ENCODE results near the gene MRPL38. TPM values are rescaled to one million over a fixed set of nuclear protein-coding genes. Genes with fewer than 3 reads are reported as not detected.

MRPL38 gene
- polyA plus RNA-seq, 1 of the 3 experiments (the other 2 are of a cell fraction): 93.9 TPM

DNA sequence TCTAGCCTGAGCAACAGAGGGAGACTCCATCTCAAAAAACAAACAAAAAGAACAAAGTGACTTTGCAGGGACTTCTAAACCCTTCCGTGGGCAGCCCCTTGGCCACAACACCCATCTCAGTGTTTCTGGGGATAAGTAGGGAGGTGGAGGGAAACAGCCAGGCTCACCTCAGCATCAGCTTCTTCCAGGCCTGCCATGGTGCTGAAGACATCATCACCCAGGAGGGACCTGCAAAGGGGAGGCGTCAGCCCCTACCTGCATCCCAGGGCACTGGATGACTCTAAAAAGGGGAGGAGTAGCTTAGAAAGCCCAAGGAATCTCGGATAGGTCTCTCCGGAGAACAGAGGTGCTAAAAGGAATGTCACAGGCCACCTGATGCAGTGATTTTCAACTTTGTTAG, 26.4 kb upstream of the MRPL38 start:
- Histone ChIP-seq H3K9ac (no peak overlapping the region), H2AFZ (ENCODE audit: low read depth) (no peak overlapping the region)
- no peak for TF ChIP-seq MEF2A (IDR thresholded peaks at IDR 0.05; ENCODE audit: borderline replicate concordance, low read depth)
- no peak for TF ChIP-seq EZH2phosphoT487 (IDR thresholded peaks at IDR 0.05; ENCODE audit: borderline replicate concordance, low read depth)
- TF ChIP-seq, protein P1, sequence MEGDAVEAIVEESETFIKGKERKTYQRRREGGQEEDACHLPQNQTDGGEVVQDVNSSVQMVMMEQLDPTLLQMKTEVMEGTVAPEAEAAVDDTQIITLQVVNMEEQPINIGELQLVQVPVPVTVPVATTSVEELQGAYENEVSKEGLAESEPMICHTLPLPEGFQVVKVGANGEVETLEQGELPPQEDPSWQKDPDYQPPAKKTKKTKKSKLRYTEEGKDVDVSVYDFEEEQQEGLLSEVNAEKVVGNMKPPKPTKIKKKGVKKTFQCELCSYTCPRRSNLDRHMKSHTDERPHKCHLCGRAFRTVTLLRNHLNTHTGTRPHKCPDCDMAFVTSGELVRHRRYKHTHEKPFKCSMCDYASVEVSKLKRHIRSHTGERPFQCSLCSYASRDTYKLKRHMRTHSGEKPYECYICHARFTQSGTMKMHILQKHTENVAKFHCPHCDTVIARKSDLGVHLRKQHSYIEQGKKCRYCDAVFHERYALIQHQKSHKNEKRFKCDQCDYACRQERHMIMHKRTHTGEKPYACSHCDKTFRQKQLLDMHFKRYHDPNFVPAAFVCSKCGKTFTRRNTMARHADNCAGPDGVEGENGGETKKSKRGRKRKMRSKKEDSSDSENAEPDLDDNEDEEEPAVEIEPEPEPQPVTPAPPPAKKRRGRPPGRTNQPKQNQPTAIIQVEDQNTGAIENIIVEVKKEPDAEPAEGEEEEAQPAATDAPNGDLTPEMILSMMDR (IDR thresholded peaks at IDR 0.05): no peak
- TF ChIP-seq EP300 (IDR thresholded peaks at IDR 0.05; ENCODE audit: borderline replicate concordance in 1 of 2, low read depth in 1 of 2, low read length in 1 of 2): no peak
- TF ChIP-seq NFIC (IDR thresholded peaks at IDR 0.05; ENCODE audit: borderline replicate concordance): no peak

DNA sequence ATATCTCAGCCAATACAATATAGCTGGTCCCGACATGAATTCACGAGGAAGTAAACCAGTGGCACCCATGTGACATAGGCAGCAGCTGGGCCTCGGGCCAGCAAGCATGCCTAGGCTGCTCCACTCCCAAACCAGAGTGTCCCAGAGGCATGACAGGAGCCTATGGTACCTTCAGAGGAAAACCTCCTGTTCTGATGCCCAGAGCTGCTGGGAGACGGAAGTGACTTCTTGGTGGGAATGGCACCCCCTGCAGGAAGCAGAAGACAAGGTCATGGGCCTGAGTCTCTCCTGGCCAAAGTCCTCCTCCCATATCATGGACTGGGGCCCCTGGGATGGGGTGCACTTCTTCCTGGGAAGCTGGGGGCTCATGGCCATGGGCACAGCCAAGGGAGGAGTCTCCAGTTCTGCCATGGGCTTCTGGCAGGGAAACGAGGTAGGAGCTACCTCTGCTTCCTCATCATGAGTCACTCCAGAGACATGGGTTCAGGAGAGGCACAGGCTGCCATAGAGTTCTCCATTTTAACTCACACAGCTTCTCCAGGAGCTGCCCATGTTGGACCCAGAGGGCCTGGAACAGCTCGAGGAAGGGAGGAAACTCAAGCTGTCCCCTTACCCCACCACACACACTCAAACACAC, 22.7 kb upstream of the MRPL38 start:
- no peak overlapping the region for H3K9ac ChIP-seq
- no peak for TF ChIP-seq ELF1 (IDR thresholded peaks at IDR 0.05)
- TF ChIP-seq, protein P2, sequence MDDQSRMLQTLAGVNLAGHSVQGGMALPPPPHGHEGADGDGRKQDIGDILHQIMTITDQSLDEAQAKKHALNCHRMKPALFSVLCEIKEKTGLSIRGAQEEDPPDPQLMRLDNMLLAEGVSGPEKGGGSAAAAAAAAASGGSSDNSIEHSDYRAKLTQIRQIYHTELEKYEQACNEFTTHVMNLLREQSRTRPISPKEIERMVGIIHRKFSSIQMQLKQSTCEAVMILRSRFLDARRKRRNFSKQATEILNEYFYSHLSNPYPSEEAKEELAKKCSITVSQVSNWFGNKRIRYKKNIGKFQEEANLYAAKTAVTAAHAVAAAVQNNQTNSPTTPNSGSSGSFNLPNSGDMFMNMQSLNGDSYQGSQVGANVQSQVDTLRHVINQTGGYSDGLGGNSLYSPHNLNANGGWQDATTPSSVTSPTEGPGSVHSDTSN (IDR thresholded peaks at IDR 0.05): no peak
- TF ChIP-seq, protein P1 (IDR thresholded peaks at IDR 0.05): peak; percentile 46
- peak; percentile 29; the same call in 1 of the 2 replicates for TF ChIP-seq RAD21 (IDR thresholded peaks at IDR 0.05; ENCODE audit: low read length)
- TF ChIP-seq SMC3 (IDR thresholded peaks at IDR 0.05; ENCODE audit: low read depth, low read length): peak; percentile 36; the same call in 1 of the 2 replicates
- no peaks in the 10 kb centered on the region for H3K9me3 ChIP-seq
- H3K27me3 ChIP-seq (ENCODE audit: insufficient read depth): no peaks in the 10 kb centered on the region
- H3K27ac ChIP-seq (ENCODE audit: low read depth in 2 of 2, low read length in 1 of 2): no peak overlapping the region
- H4K20me1 ChIP-seq (ENCODE audit: insufficient read depth): no peaks in the 10 kb centered on the region
- H3K9me2 ChIP-seq: no peaks in the 10 kb centered on the region
- no peaks in the 10 kb centered on the region for H3F3A ChIP-seq (replicated peaks; ENCODE audit: insufficient read depth)
- DNase-seq: peak; percentile 75
- H3K79me2 ChIP-seq (ENCODE audit: insufficient read depth): no peaks in the 10 kb centered on the region
- ChIA-PET POLR2A (interaction anchor here (0.6 to 1.2 kb wide), 2 partner anchors 14 to 16 kb away, joined by 3 to 4 read pairs; partner anchors contain the start of gene FBF1), CTCF (interaction anchor here (0.9 to 5.7 kb wide), 19 partner anchors 9 to 199 kb away, joined by 3 to 26 read pairs (median 4); partner anchors contain the start of genes ACOX1, CDK3, FBF1 and MRPL38)
- peaks cover 10 to 22% of the 10 kb centered on the region in 2 experiments for H3K36me3 ChIP-seq (replicated peaks in 1 of 2; ENCODE audit: control insufficient read depth in 1 of 2, insufficient read depth in 2 of 2, low read length in 1 of 2)
- 71% methylated on average over 4 of the region's 6 CpGs for WGBS (ENCODE audit: low lambda C conversion rate)
- H2AFZ ChIP-seq (ENCODE audit: low read depth): no peak overlapping the region
- no peak overlapping the region for H3K4me2 ChIP-seq
- H3K4me1 ChIP-seq (ENCODE audit: control insufficient read depth in 1 of 2, insufficient read depth in 2 of 2, low read depth in 1 of 2, low read length in 1 of 2): no peaks in the 10 kb centered on the region
- H3K4me3 ChIP-seq (ENCODE audit: low read depth in 2 of 2, low read length in 1 of 2): no peak overlapping the region

More for the DNA sequence above, 26.4 kb upstream of the MRPL38 start:
- ChIA-PET POLR2A (no interaction called here), CTCF (interaction anchor here (1.1 to 1.4 kb wide), 4 partner anchors 10 to 83 kb away, joined by 3 to 5 read pairs (median 4); no protein-coding TSS in a partner anchor)
- H3F3A ChIP-seq (replicated peaks; ENCODE audit: insufficient read depth): no peaks in the 10 kb centered on the region
- no peaks in the 10 kb centered on the region for H3K27me3 ChIP-seq (ENCODE audit: insufficient read depth)
- H3K36me3 ChIP-seq (replicated peaks in 1 of 2; ENCODE audit: control insufficient read depth in 1 of 2, insufficient read depth in 2 of 2, low read length in 1 of 2): peaks cover 3 to 6% of the 10 kb centered on the region in 2 experiments
- WGBS (ENCODE audit: low lambda C conversion rate): 90% methylated on average over 4 of the region's 4 CpGs
- no peak overlapping the region for H3K4me3 ChIP-seq (ENCODE audit: low read depth in 2 of 2, low read length in 1 of 2)
- no peaks in the 10 kb centered on the region for H4K20me1 ChIP-seq (ENCODE audit: insufficient read depth)
- H3K4me1 ChIP-seq (ENCODE audit: control insufficient read depth in 1 of 2, insufficient read depth in 2 of 2, low read depth in 1 of 2, low read length in 1 of 2): no peaks in the 10 kb centered on the region
- H3K4me2 ChIP-seq: no peak overlapping the region
- no peaks in the 10 kb centered on the region for H3K9me2 ChIP-seq
- DNase-seq: no peak
- H3K9me3 ChIP-seq: no peaks in the 10 kb centered on the region
- no peaks in the 10 kb centered on the region for H3K79me2 ChIP-seq (ENCODE audit: insufficient read depth)
- no peak overlapping the region for H3K27ac ChIP-seq (ENCODE audit: low read depth in 2 of 2, low read length in 1 of 2)
